Right atrium auricular region (tissue), 2 donors: ENCODE data around the gene MID1IP1. TPM values are rescaled to one million over a fixed set of nuclear protein-coding genes. Genes with fewer than 3 reads are reported as not detected.
A peak's percentile ranks its signal among the peaks of the same experiment; 100 is the strongest.

Experiments
- DNase-seq: peaks from one replicate; pipeline ENCODE4 v3.0.0-alpha.2; 2019; ENCODE audit warnings: low spot score
- H3K27ac ChIP-seq, 2 donors: fragments of 200-600 bp; sonication (generic); 1 replicate in 1 of 2; 2 replicates in 1 of 2; pipeline ENCODE4 v1.5.1; 2016 to 2019
- H3K27me3 ChIP-seq, 2 donors: fragments of 200-600 bp; sonication (generic); one replicate each; pipeline versions ENCODE4 v1.5.1 to v1.6.0; 2017 to 2019
- H3K36me3 ChIP-seq: fragments of 200-600 bp; sonication (generic); one replicate; pipeline ENCODE4 v1.5.1; 2016
- H3K4me1 ChIP-seq, 2 donors: fragments of 200-600 bp; sonication (generic); one replicate each; pipeline versions ENCODE4 v1.5.1 to v1.6.0; 2017 to 2019
- H3K4me3 ChIP-seq, 2 donors: fragments of 200-600 bp; sonication (generic); 1 replicate in 1 of 2; 2 replicates in 1 of 2; pipeline ENCODE4 v1.5.1; 2017 to 2019; ENCODE audit warnings: mild to moderate bottlenecking in 1 of 2, moderate library complexity in 1 of 2
- H3K9me3 ChIP-seq, 2 donors: fragments of 200-600 bp; sonication (generic); one replicate each; pipeline ENCODE4 v1.5.1; 2019
- total RNA-seq, 2 donors: library from RNA; depleted of rRNA; stranded (reverse); fragments of >200 nt; gene quantifications; one replicate each; pipeline ENCODE4 v1.1.0, GENCODE V29; 2016
- TF ChIP-seq, protein P1 (sequence below), 2 donors: fragments of 200-600 bp; sonication (generic); IDR thresholded peaks; one replicate each; pipeline ENCODE4 v1.5.1; 2019; ENCODE audit warnings: antibody characterized with exemption in 2 of 2

The MID1IP1 gene, protein sequence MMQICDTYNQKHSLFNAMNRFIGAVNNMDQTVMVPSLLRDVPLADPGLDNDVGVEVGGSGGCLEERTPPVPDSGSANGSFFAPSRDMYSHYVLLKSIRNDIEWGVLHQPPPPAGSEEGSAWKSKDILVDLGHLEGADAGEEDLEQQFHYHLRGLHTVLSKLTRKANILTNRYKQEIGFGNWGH
- 10 to 100 TPM; 13.3 to 24.3 TPM for total RNA-seq

DNA sequence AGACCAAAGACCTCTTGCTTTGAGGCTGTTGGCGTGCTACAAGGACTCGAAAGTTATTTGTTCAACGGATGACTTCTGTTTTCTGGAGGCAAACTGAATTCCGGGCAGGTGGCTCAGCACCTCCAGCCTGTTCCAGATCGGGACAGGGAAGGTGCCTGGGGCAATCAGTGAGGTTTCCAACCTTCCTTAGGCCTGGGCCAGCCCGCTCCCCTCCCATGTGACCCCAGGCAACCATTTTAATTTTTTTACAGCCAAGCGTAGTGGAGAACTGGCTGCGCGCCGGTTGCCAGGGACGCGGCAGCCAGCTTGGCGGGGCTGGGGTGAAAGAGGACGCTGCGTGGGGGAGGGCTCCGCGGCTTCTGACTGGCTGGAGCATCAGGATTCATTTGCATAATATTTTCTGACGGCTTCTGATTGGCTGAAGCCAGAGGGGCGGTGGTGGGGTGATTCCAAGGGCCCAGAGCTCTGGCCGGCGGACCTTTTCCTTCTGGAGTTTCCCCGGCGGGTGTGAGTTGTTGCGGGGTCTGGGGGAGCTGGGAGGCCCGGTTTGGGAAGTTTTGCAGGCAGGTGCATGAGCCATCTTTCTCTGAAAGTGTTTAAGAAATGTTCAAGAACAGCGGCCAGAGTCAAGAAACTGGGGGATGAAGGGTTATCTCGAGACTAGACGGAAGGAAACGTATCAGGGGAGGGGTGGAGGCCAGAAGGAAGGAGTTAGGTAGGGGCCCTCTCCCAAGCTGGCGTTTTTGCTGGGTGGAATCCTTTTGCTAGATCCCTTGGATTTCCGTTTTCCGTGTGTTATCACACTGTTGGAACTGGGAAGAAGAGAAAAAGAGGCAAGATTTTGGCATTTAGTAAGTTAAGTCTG lies at the start of gene MID1IP1:
TSS of gene MID1IP1 (plus strand) at position 479 of the 865 bp plus-strand sequence. CDS start 3,488 bp downstream, outside the sequence.
- peak within 1 kb of the TSS; percentile 38 to 50 for H3K4me3 ChIP-seq
- peak; percentile 93 for DNase-seq
- peak within 1 kb of the TSS; percentile 89 to 91 for H3K27ac ChIP-seq
- H3K9me3 ChIP-seq: no peaks in the 10 kb centered on the region
- no peaks in the 10 kb centered on the region for H3K27me3 ChIP-seq
- no peaks in the 10 kb centered on the region for H3K36me3 ChIP-seq
- peaks cover 0 to 7% of the 10 kb centered on the region in 2 donors for H3K4me1 ChIP-seq
- TF ChIP-seq, protein P1, sequence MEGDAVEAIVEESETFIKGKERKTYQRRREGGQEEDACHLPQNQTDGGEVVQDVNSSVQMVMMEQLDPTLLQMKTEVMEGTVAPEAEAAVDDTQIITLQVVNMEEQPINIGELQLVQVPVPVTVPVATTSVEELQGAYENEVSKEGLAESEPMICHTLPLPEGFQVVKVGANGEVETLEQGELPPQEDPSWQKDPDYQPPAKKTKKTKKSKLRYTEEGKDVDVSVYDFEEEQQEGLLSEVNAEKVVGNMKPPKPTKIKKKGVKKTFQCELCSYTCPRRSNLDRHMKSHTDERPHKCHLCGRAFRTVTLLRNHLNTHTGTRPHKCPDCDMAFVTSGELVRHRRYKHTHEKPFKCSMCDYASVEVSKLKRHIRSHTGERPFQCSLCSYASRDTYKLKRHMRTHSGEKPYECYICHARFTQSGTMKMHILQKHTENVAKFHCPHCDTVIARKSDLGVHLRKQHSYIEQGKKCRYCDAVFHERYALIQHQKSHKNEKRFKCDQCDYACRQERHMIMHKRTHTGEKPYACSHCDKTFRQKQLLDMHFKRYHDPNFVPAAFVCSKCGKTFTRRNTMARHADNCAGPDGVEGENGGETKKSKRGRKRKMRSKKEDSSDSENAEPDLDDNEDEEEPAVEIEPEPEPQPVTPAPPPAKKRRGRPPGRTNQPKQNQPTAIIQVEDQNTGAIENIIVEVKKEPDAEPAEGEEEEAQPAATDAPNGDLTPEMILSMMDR (IDR thresholded peaks at IDR 0.05): no peak

DNA sequence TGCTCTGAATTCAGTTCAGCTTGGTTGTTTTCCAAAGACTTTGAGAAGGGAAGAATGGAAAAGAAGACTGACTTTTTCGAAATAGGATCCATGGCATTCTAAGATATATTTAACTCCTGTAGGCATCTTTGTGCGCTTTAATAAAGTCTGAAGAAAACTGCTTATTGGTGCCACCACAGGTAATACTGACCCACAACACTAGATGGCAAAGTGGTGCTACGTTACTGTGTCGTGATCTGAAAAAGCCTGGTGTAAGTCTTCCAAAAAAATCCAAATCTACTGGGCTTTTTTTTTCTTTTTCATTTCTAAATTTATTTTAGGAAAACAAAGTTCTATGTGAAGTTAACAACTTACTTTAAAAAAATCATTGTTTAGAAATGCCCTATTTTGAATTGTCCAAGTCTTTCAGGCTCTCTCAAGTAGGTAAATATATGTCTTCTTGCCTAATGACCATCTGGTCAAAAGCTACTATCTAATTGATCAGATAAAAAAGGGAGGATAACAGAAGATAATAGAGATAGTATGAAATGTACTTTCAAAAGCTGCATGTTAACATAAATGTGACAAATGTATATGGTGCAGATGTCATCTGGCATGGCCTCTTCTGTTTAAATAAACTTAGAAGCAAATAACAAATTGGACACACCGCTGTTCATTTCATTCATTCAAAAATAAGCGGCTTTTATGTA lies 47.0 kb upstream of the MID1IP1 start:
- no peak for DNase-seq
- Histone ChIP-seq H3K4me3 (no peak overlapping the region), H3K27ac (no peak overlapping the region), H3K9me3 (no peaks in the 10 kb centered on the region), H3K4me1 (no peaks in the 10 kb centered on the region), H3K36me3 (no peaks in the 10 kb centered on the region), H3K27me3 (no peaks in the 10 kb centered on the region)
- TF ChIP-seq, protein P1 (IDR thresholded peaks at IDR 0.05): peak; percentile 45 to 76

DNA sequence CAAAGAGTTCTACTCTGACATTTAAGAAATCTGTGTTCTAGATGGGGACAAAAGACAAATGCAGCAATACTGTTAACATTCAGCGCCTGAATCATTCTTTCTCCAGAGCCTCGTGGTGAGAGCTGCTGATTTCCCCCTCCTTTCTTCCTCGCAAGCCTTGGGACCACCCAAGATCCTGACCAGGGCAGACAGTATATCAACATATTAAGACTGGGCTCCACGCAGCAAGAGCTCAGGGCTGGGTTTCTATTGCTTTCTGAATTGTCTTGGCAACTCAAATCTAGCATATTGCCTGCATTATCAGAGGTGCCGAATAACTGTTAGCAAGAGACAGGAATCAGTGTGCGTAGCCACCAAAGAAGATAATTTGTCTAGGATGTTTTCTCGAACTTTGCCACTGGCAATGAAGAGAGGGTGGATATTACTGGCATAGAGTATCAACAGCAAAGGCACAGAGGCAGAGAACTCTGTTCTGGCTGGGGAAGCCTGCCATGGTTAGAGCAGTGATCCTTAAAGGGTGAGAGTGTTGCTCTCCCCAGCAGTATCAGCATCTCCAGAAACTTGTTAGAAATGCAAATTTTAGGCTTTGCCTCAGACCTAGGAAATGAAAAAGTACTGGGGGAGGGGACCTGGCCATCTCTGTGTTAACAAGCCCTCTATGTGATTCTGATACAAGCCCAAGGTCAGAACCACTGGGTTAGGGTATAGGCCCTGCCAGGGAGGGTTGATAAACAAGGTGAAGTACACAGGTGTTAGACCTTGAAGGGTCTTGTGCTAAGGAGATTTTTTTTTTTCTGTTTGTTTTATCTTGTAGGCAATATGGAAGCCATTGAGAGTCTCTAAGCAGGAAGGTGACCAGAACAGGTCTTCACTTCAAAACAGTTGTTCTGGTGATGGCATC lies 46.2 kb upstream of the MID1IP1 start:
- no peak overlapping the region for H3K4me3 ChIP-seq
- DNase-seq: no peak
- no peaks in the 10 kb centered on the region for H3K4me1 ChIP-seq
- no peak overlapping the region for H3K27ac ChIP-seq
- H3K36me3 ChIP-seq: no peaks in the 10 kb centered on the region
- TF ChIP-seq, protein P1 (IDR thresholded peaks at IDR 0.05): no peak
- no peaks in the 10 kb centered on the region for H3K27me3 ChIP-seq
- H3K9me3 ChIP-seq: no peaks in the 10 kb centered on the region

DNA sequence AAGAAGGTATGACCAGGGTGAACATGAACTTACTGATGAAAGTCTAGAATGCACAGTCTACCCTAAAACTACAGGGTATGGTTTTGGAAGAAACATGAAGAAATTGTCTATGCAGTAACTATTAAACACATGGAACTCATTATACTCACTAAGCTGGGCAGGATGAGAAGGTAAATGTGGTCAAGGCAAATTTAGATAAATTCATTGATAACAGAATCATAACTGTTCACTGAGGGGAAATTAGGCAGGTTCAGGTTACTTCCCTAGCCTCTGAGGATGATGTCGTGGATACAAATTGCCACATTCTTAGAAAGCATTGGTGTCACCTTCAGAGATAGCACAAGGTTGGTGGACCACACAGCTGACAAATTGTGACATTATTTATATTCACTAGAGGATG lies 40.4 kb upstream of the MID1IP1 start:
- Histone ChIP-seq H3K4me3 (no peak overlapping the region), H3K9me3 (no peaks in the 10 kb centered on the region), H3K4me1 (no peaks in the 10 kb centered on the region), H3K27me3 (no peaks in the 10 kb centered on the region), H3K27ac (no peak overlapping the region), H3K36me3 (no peaks in the 10 kb centered on the region)
- TF ChIP-seq, protein P1 (IDR thresholded peaks at IDR 0.05): no peak
- no peak for DNase-seq

DNA sequence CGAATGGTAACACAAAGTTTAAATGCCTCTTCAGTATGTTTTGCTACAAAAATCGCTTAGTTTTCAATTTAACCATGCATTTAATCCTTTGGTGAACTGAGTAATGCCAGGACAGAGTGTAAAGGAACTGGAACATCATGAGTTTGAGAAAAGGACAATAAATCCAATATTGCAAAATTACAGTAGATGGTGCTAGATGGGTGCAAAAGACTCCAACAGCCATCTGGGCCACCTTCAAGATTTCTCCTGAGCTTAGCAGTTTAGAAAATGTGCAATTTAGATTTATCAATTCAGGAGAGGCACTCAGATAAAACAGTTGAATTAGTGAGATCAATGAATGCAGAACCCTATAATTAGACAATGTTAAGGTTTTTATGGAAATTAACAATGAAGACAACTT lies 33.2 kb upstream of the MID1IP1 start:
- DNase-seq: no peak
- TF ChIP-seq, protein P1 (IDR thresholded peaks at IDR 0.05): peak in 1 of 2 donors; percentile 53
- H3K27me3 ChIP-seq: no peaks in the 10 kb centered on the region

More for the DNA sequence above, 33.2 kb upstream of the MID1IP1 start:
- Histone ChIP-seq H3K4me1 (no peaks in the 10 kb centered on the region), H3K9me3 (no peaks in the 10 kb centered on the region), H3K36me3 (no peaks in the 10 kb centered on the region), H3K27ac (no peak overlapping the region), H3K4me3 (no peak overlapping the region)
